Measurements from ENCODE around the gene TOX2.
"Not testable (repeated sequence)": the region's sequence is repeated elsewhere in the genome, so short reads cannot be mapped to it uniquely, and the experiment has no call there.

Gene TOX2

DNA sequence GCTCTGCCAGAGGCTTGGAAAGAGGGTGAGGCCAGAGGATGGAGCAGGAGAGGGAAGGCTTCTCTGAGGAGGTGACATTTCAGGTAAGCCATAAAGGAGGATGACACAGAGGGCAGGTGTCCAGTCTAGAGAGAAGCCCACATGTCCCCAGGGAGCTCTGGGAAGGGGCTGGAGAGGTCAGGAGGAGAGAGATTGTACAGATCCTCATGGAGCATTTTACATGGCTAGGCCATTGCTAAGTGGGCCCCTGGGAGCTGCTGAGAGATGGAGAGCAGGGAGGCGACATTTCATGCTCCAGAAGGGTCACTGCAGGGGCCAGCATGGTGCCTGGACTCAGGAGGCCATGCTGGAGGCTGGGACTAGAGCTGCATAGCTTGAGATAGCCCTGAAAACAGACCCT is 124.5 kb downstream of the TOX2 start:
- DNase-seq = no peak

DNA sequence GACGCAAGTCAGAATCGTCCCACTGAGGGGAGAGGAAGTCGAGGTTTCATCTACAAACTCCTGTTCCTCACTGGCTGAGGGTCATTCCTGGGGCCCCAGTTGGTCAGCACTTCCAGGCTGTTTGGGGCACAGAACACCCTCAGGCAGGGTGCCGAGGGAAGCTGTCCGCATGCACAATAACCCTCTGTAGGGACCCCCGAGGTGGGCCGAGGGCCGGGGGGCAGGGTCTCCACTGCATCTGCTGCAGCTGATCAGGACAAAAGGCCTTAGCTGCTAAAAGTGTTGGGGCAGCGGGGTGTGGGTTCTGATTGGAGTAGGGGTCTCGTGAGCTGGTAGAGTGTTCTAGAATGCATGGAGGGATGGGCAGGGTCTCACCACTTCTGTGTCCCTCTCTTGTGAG is 125.1 kb downstream of the TOX2 start:
- no peak for DNase-seq

GRCh38 chr20:44040202-44040915 is 125.7 kb downstream of the TOX2 start:
- DNase-seq = no peak

DNA sequence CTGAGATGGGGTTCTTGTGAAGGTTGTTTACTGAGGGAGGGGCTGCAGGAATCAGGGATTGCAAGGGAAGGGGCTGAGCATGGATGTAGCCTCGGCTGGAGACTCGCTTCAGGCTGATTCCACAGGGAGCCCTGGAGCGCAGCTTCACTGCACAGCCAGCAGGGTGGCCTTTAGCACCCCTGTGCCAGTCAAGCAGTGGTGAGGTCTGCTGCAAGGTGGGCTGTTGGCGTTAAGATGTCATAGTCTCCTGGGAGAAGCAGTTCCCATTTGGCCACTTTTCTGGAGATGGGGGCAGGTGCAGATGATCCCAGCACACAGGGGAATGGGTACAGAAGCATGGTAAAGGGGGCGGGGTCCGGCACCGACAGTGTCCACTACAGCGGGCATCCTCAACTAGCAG is 126.3 kb downstream of the TOX2 start:
- DNase-seq = no peak

DNA sequence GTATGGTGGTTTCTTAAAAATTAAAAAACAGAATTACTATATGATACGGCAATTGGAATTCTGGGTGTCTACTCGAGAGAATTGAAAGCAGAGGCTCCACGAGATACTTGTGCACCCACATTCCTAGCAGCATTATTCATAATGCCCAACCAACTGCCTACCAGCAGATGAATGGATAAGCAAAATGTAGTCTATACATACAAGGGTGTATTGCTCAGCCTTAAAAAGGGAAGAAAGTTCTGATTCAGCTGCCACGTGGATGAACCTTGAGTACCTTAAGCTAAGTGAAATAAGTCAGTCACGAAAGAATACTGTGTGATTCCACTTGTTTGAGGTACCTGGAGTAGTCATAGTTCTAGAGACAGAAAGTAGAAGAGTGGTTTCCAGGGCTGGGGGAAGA is 130.1 kb downstream of the TOX2 start:
- not testable (repeated sequence) for DNase-seq

- DNase-seq = no peak
These were observed 135.7 kb downstream of the TOX2 start for GRCh38 chr20:44050327-44050726.

GRCh38 chr20:44050925-44051660 is 136.4 kb downstream of the TOX2 start:
- no peak for DNase-seq

DNA sequence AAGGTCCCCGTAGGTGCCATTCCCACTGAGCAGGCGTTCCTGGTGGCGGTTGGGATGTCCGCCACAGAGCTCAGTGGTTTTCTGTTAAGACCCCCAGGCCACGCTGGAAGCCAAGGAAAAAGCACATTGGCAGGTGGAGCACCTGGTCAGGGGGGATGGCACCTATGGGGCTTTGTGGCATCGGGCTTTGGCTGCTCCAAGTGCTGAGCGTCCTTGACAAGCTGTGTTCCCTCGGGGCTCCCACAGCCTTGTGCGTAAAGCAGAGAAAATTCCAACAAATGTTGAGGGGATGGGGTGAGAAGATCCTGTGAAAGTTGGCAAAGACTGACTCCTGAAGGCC is 137.0 kb downstream of the TOX2 start:
- no peak for DNase-seq

GRCh38 chr20:44052166-44052565 is 137.5 kb downstream of the TOX2 start:
- DNase-seq = no peak

- no peak for DNase-seq
These were observed 138.4 kb downstream of the TOX2 start for GRCh38 chr20:44053046-44053445.

DNA sequence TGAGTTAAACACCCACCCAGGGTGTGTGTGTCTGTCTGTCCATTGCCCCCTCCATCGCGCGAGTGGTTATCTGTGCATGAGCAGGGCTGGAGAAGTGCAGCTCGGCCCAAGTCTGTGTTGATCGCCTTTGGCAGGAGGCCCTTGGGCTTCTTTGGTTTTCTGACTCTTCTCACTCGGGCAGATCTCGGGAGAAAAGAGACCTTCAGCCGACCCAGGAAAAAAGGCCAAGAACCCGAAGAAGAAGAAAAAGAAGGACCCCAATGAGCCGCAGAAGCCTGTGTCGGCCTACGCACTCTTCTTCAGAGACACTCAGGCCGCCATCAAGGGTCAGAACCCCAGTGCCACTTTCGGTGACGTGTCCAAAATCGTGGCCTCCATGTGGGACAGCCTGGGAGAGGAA is 139.5 kb downstream of the TOX2 start:
- DNase-seq = no peak

- no peak for DNase-seq
These were observed 140.2 kb downstream of the TOX2 start for GRCh38 chr20:44054849-44055248.

GRCh38 chr20:44056010-44056698 is 141.5 kb downstream of the TOX2 start:
- DNase-seq = no peak

DNA sequence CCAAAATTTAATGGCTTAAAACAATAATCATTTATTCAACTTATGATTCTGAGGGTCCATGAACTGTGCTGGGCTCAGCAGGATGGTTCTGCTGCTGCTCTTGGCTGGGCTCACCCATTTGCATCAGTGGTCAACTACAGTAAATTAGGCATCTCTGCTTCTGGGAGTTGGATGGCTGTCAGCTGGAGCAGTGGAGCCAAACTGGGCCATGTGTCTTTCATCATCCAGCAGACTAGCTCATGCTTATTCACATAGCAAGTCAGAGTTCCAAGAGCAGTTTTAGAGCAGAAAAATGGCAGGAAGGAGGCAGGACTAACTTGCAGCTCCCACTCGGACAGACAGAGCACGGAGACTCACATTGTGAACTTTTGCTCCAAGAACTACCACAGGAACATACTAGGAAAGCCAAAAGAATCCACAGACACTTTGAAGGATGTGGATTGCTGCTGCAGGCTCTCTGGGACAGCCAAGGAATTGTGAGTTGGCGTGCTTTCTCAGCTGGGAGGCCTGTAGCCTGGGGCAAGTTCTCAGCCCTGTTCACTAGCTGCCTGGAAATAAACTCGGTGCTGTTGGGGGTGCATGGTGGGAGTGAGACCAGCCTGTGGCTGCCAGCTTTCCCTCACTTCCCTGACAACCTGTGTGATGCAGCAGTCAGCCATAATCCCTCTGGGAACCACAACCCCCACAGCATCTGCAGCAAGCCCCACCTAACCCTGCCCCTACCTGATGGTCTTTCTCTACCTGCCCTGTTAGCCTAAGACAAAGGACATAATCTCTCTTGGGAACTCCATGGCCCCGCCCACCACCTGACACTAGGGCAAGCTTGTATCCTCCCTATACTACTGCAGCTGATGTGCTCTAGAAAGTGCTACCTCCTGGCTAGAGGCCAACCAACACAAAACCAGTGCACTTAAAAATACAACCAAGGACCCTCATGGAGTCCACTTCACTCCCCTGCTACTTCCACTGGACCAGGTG is 143.3 kb downstream of the TOX2 start:
- DNase-seq = no peak

- no peak for DNase-seq
These were observed 150.1 kb downstream of the TOX2 start for GRCh38 chr20:44064501-44065400.

GRCh38 chr20:44065401-44066340 is 151.0 kb downstream of the TOX2 start:
- DNase-seq = no peak

DNA sequence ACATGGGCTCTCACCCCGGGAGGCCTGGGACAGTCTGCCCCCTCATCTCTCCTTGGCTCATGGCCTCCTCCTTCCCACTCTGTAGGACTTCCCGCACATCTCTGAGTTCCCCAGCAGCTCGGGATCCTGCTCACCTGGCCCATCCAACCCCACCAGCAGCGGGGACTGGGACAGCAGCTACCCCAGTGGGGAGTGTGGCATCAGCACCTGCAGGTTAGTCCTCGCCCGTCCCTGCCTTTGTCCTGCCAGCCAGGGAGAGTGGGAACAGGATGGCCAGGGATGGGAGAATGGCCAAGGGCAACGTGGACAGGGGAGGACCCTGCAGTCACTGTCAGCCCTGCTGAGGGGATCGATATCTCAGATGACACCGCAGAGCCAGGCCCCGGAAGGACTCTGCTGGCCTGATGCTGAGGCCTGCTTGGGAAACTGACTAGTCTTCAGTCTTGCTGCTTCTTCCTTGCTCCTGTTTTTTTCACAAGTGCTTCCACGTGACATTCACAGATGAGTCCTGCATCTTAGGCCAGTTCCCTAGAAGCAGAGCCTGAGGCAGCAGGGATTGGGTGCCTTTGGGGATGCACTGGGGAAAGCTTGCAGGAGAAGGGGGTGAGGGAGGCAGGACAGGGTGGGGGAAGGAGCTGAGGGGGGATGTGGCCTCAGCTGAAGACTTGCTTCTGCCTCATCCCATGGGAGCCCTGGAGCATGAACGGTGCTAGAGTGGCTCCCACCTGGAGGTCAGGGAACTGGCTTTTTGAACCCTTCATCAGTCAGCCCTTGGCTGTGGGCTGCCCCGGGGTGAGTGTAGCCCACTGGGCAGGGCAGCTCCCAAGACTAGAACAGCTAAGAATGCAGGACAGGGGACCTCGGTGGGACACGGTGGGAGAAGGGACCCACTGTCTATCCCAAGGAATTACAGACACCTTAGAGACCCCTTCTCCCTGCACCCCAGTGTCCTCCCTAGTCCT is 152.3 kb downstream of the TOX2 start:
- DNase-seq = no peak

DNA sequence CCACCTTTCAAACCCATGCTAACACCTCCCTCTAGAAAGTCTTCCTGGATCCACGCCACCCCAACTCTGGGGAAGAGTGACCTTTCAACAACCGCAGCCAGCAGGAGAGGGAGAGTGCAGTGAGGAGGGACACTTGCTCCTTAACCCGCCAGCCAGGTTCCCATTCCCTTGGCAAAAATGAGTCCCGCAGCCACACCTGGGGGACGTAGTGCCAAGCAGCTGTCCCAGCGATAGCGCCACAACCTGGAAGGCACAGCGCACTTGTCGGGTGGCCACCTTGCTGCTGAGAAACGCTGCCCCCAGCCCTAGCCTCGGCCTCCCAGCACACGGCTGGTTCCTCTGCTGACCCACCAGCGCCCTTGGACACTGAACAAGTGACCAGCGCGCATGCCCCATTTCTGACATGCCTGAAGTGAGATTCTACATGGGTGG is 153.0 kb downstream of the TOX2 start:
- no peak for DNase-seq
